Vagina (tissue), 2 donors: ENCODE measurements around the gene OVCA2.

Source experiments
- CTCF ChIP-seq, 3 experiments: fragments of 450-650 bp in 2 of 3; fragments of 200-600 bp in 1 of 3; sonication (generic) in 1 of 3; IDR thresholded peaks; one replicate each; pipeline ENCODE4 v1.5.1; 2017 to 2019; ENCODE audit warnings: antibody characterized with exemption in 3 of 3, mild to moderate bottlenecking in 2 of 3, moderate library complexity in 2 of 3
- POLR2AphosphoS5 ChIP-seq, 2 donors: sonication (generic); formaldehyde crosslinking; IDR thresholded peaks; one replicate each; pipeline ENCODE4 v1.9.0; 2017; ENCODE audit warnings: antibody characterized with exemption in 2 of 2, mild to moderate bottlenecking in 2 of 2, low read depth in 1 of 2; ENCODE audit not compliant: insufficient read depth in 1 of 2

GRCh38 chr17:2018716-2019510 lies 22.9 kb upstream of the OVCA2 start:
- TF ChIP-seq CTCF (IDR thresholded peaks at IDR 0.05) (no peak), POLR2AphosphoS5 (IDR thresholded peaks at IDR 0.05; ENCODE audit: insufficient read depth in 1 of 2, low read depth in 1 of 2) (no peak)
